A673 (cell line): ENCODE measurements around the gene BMP5. TPM values are rescaled to one million over a fixed set of nuclear protein-coding genes. Genes with fewer than 3 reads are reported as not detected.

Experiments used
- BruUV-seq: library from RNA; stranded (reverse); fragments of 400-500 nt; replicated peaks from 2 replicates; lab custom pipeline; 2021; lab: Mats Ljungman, UMichigan
- CTCF ChIA-PET: fragments of 300-600 bp; sonication (Branson Sonifier 250); formaldehyde crosslinking; loops from one replicate; lab custom pipeline; 2022; ENCODE audit warnings: antibody characterized with exemption; lab: Charles Lee
- POLR2A ChIA-PET: fragments of 300-600 bp; sonication (Branson Sonifier 250); formaldehyde crosslinking; loops from one replicate; lab custom pipeline; 2022; ENCODE audit warnings: antibody characterized with exemption; ENCODE audit not compliant: low non-redundant PET; lab: Charles Lee
- DNase-seq: peaks from one replicate; pipeline ENCODE4 v3.0.0-alpha.2; 2015; ENCODE audit warnings: low spot score
- H3K27ac ChIP-seq: fragments of 200-600 bp; sonication (generic); 2 replicates; pipeline ENCODE4 v1.5.1; 2016; ENCODE audit warnings: mixed run types, low read depth, mild to moderate bottlenecking, mixed read lengths, antibody characterized with exemption, low read length; ENCODE audit not compliant: poor library complexity, severe bottlenecking
- H3K27me3 ChIP-seq: fragments of 200-600 bp; sonication (generic); replicated peaks from 2 replicates; pipeline ENCODE4 v1.6.1; 2017; ENCODE audit warnings: mixed run types, low read depth, mild to moderate bottlenecking, mixed read lengths, antibody characterized with exemption, low read length; ENCODE audit not compliant: insufficient read depth, poor library complexity
- H3K36me3 ChIP-seq: fragments of 200-600 bp; sonication (generic); 2 replicates; pipeline ENCODE4 v1.6.1; 2016; ENCODE audit warnings: mixed run types, mild to moderate bottlenecking, mixed read lengths, antibody characterized with exemption, low read length; ENCODE audit not compliant: insufficient read depth, poor library complexity, severe bottlenecking
- H3K4me1 ChIP-seq: fragments of 200-600 bp; sonication (generic); 2 replicates; pipeline ENCODE4 v1.6.1; 2017; ENCODE audit warnings: mixed run types, mild to moderate bottlenecking, mixed read lengths, antibody characterized with exemption, low read length; ENCODE audit not compliant: insufficient read depth, poor library complexity, severe bottlenecking
- H3K4me3 ChIP-seq: fragments of 200-600 bp; sonication (generic); 2 replicates; pipeline ENCODE4 v1.5.1; 2016; ENCODE audit warnings: low read depth, mixed run types, mild to moderate bottlenecking, mixed read lengths, low read length; ENCODE audit not compliant: poor library complexity, severe bottlenecking
- H3K9me3 ChIP-seq: fragments of 200-600 bp; sonication (generic); 2 replicates; pipeline ENCODE4 v1.6.1; 2016; ENCODE audit warnings: mixed run types, low read depth, mild to moderate bottlenecking, mixed read lengths, antibody characterized with exemption, low read length; ENCODE audit not compliant: poor library complexity, severe bottlenecking
- CTCF ChIP-seq: fragments of 300-800, 200-600 bp; sonication (generic); conservative IDR thresholded peaks from 2 replicates; pipeline ENCODE4 v1.5.1; 2017; ENCODE audit warnings: low read depth, mild to moderate bottlenecking, antibody characterized with exemption, low read length, moderate library complexity, mixed read lengths
- EZH2 ChIP-seq: fragments of 200-600 bp; sonication (generic); IDR thresholded peaks from 2 replicates; pipeline ENCODE4 v1.6.1; 2017; ENCODE audit warnings: borderline replicate concordance, low read depth, mild to moderate bottlenecking, mixed read lengths, antibody characterized with exemption, low read length; ENCODE audit not compliant: poor library complexity, severe bottlenecking
- intact Hi-C: fragments of 100-400 bp; cut with micrococcal nuclease; formaldehyde crosslinking; loops from one replicate; pipeline ENCODE4 v1.10.0; 2022; ENCODE audit not compliant: unreplicated experiment
- total RNA-seq: library from RNA; stranded (reverse); gene quantifications from 2 replicates; pipeline ENCODE4 v1.2.3, GENCODE V29; 2021

The BMP5 gene
- total RNA-seq, 1 experiment from 2014 or later, result 0.49 TPM

- Histone ChIP-seq H3K9me3 (no peaks in the 10 kb centered on the region), H3K4me1 (no peaks in the 10 kb centered on the region), H3K27ac (no peak overlapping the region), H3K27me3 (no peaks in the 10 kb centered on the region), H3K36me3 (no peaks in the 10 kb centered on the region), H3K4me3 (no peak overlapping the region)
- ChIA-PET POLR2A (no interaction called here), CTCF (no interaction called here)
- TF ChIP-seq CTCF, result no peak
- no peak for TF ChIP-seq EZH2
- intact Hi-C loops, result no loop called here
- no TSS peak for BruUV-seq
- DNase-seq, result peak; percentile 37
Observed at GRCh38 chr6:55704421-55704820, 171.0 kb downstream of the BMP5 start.
